DMS 273 (cell line): ENCODE data around the gene SLC39A8.

Experiments used
- DNase-seq: peaks from one replicate; lab custom pipeline; 2025; ENCODE audit not compliant: unreplicated experiment; lab: John Stamatoyannopoulos, UW

The SLC39A8 gene

DNA sequence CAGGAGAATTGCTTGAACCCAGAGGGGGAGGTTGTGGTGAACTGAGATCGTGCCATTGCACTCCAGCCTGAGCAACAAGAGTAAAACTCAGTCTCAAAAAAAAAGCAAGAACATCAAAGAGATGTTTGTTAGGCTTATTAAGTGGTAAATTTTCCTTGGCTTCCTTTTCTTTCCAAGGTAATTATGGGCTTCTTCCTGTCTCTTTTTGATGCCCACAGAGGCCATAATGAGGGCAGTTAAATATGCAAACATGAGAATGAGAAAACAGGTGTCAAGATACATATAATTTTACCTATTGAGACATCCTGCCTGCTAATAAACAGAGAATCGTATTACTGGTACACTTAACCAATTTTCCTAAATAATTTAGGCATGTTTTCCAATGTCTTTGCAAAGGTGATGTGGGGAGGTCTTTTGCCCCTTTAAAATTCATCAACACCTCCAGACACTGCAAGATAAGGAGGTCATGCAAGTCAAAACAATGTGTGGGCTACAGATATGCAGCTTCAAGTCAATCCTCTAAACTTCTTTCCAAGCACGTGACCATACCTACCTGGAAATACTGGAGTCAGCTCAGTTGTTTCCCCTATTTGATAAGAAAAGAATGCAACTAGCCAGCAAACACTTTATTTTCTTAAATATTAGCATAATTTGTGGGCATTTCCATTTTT is 2.7 kb downstream of the SLC39A8 start:
- no peak for DNase-seq

DNA sequence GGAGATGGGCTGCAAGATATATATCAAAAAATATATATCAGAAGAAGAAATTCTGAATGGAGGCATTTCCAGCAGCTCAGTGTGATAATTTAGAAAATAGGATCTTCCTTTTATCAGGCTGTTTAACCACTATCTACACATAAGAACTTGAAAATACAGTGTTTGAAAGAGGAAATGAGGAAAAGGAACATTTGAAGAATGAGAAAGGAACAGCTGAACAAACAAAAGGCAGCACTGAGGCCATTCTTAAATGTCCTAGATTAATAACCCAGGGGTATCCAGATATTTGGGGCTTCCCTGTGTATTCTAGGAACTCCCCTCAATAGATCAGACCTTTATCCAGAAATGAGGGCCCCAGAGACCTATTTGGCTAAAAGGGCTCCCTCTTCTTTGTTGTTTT is 4.1 kb downstream of the SLC39A8 start:
- DNase-seq, result no peak

DNA sequence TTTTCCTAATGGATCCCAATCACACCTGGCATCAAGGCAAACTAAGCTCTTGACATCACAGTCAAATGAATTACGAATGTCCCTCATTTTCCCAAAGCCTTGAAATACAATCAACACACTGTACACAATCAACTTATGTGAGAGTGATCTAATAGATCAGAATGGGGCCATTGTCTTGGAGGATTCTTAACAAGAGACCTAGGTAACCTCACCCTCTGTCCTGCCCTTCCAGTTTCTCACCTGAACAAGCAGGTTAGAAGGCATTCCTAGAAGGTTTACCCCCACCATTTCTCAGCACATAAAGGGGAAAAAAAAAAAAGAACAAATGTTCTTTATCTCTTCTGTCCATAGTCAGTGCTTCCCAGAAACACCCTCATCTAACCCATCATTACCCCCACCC is 6.3 kb downstream of the SLC39A8 start:
- no peak for DNase-seq

DNA sequence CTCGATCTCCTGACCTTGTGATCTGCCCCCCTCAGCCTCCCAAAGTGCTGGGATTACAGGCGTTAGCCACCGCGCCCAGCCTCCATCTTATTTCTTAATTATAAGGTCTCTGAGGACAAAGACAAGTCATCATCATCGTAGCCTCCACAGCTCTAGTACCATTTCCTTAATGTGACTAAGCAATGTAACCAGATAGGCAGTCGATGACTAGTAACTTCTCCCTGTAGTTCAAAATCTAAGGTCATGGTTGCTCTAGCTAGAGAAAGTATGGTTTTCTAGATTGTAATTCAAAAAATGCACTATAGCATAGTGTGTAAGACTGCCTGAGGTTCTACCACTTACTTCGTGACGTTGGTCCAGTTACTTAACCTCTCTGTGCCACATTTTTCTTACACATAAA is 6.9 kb downstream of the SLC39A8 start:
- DNase-seq, result no peak

DNA sequence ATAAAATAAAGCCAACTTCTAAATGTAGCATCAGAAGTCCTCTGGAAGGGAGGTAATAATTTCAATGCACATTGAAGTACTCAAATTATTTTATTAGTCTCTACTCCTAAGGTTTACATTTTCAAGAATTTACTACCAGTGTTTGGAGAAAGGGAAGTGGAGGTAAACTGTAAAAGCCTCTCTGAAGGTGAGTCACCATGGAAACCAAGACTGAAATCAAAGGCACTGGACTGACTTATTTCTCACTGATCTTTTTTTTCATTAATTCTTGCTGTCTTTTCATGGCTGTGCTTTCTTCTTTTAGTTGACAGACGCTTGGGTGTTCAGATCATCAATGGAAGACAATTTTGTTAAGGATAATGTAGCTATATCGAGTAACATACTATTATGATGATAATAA is 9.7 kb downstream of the SLC39A8 start:
- no peak for DNase-seq

DNA sequence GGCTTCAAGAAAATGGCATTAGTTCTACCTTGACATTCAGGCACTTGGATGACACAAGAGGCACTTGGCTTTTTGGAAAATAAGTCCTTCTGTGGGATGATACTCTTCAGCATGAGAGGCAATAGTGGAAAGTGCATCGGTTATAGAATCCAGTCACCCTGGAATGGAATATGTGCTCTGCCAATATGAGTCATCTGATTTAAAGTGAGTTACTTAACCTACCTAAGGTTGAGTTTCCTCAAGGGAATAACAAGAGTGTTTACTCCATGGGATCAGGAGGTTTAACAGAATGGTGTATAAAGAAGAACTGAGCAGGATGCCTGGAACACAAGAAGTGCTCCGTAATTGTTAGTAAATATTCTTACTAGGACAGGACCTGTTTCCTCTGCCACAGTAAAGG is 10.7 kb downstream of the SLC39A8 start:
- DNase-seq, result no peak

DNA sequence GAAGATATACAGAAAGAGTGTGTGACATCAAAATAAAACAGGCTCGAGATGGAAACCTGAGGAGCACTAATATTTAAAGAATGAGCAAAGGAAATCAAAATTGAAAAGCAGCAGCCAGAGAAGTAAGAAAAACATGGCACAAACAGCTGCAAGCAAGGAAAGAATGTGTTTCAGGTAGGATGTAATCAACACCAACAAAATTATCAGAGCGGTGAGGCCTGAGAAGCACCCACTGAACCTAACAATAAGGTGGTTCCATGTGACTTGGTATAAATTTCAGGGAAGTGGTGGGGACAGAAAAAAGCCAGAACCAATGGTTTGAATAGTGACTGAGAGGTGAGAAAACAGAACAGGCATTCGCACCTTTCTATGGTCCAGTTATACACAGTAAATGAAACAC is 11.5 kb downstream of the SLC39A8 start:
- no peak for DNase-seq

DNA sequence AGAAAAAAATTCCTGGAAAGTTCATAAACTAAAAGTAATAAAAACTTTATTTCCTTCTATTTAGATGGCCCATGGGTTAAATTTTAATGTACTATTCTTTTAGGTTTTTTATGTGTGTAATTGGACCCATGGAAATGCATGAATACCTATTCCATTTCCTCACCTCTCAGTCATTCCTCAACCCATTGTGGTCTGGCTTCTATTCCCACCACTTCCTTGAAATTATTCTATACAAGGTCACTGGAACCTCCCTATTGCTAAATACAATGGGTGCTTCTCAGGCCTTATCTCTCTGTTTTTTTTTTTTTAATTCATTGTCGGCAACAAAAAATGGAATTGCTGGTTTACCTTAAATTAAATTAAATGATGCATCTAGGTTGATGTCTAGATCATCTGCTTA is 17.2 kb downstream of the SLC39A8 start:
- DNase-seq, result no peak

DNA sequence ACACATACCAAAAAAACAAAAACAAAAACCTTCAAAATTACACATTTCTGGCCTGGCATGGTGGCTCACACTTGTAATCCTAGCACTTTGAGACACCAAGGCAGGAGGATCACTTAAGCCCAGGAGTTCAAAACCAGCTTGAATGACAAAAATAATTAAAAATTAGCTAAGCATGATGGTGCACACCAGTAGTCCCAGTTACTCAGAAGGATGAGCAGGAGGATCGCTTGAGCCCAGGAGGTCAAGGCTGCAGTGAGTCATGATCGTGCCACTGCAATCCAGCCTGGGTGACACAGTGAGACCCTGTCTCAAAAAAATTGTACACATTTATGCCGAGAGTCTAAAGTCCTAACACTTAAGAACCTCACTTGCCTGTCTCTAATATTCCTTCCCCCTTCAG is 18.3 kb downstream of the SLC39A8 start:
- no peak for DNase-seq

DNA sequence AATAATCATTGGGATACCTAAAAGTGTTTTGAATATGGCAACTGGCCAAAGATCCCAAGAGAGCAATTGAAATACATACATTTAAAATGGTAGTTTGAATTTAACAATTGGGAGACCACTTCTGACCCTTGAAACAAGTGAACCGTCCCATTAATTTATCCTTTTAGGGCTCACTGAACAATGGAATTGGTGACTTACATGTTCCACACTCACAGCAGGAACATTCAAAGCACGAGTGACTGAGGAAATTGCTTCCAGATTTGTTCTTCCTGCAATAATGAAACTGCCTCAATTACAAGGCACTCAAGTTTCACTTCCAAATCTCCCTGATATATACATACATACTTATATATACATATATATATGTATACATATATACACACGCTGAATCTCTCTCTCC is 20.6 kb downstream of the SLC39A8 start:
- no peak for DNase-seq

DNA sequence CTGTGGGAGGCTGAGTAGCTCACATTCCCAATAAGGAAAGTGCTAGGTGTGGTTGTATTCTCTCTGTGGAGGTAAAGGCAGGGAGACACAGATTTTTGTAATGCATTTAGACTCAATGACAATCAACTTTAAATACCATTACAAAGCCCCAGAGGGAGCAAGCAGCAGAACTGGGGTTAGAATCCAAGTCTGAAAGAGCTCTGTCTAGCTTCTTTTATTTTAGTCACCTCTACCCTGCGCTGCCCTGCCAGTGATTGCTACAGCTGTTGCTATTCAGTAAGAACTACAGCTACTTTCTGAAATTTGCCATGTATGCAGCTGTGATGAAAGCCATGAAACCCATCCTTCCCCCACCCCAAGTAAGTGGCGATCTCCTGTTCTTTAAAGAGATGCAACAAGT is 22.5 kb downstream of the SLC39A8 start:
- no peak for DNase-seq

DNA sequence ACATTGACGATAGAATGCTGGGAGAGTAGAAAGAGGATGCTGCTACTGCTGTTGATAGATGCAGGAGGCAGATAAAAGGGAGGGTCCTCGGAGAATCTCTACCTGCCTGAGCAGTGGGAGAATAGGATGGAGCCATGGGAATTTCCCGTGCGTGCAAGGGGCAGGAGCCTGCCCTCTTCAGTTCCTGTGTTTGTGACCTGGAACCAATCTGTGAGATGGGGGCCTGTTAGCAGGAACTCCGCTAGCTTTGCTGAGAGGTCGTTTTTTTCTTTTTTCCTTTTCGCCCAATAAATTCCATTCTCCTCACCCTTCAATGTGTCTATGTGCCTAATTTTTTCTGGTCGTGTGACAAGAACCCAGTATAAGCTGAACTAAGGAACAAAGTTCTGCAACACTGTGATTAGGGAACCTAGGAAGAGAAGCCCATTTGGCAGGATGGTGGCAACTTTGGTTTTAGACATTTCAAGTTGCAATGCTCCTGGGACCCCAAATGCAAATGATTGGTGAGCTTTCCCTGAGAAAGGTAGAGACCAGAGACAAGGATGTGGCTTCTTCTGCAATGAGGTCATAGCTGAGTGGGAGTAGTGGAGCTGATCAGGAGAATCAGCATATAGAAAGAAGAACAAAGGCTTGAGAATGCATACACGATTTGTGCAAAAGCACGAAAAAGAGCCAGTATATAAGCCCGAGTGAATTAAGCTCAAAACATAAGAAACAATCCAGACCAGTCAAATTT is 23.9 kb downstream of the SLC39A8 start:
- DNase-seq, result no peak

DNA sequence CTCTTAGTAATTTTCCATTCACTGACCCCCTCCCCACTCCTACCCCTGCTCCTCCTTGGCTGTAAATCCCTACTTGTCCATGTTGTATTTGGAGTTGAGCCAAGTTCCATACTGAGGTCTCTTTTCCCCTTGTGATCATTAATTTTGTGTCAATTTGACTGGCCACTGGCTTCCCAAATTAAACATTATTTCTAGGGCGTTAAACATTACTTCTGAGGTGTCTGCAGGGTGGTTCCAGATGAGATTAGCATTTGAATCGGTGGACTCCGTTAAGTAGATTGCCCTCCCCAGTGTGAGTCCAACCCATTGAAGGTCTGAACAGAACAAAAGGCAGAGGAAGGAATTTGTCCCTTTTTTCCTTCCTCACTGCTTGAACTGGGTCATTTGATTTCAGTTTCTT is 25.7 kb downstream of the SLC39A8 start:
- no peak for DNase-seq

DNA sequence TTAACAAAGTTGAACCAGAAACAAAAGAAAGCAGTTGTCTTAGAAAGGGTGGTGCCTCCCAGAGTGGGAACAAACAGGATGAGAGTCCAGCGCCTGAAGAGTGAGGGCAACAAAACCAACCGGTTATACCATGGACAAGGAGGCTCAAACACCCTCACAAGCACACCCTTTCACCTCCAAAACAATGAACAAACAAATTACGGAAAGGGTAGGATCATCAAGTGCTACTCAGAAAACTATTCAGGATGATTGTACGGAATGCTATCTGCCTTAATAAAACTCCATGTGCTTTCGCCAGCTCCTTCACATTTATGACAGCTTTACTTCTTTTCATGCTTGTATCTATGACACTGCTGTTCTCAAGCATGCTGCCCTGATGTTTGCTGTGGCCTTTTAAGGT is 26.8 kb downstream of the SLC39A8 start:
- no peak for DNase-seq

DNA sequence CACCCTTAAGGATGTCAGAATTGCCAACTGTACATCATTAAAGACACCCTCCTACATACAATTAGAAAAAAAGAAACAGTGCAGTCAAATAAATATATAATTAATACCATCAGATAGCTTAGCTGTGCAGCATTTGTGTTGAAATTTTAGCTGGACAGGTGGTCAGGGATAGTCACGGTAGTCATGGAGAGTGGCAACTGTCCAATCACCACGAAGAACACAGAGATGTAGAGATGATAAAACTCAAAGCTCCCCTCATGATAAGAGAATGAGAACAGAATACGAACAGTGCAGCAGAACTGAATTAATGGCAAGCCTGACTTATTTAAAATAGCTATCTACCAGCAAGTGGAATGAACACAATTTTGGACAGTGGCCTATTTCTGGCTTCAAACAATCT is 27.2 kb downstream of the SLC39A8 start:
- DNase-seq, result peak; percentile 23

DNA sequence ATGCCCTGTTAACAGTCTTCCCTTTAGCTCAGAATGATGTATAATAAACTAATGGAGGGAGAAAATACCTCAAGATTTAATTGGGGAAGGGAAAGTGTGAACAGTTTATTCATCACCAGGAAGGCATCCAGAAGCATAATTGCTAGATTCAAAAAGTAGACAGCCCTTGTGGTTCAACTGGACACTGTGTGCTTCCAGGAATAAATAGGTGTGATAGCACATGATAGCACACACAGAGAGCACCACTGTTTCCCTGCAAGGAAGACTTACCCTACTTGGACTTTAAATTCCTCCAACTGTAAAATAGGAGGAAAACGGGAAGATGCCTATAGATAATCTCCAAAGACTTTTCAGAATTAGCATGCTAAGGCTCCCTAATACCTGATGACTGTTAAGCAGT is 27.8 kb downstream of the SLC39A8 start:
- DNase-seq, result no peak

DNA sequence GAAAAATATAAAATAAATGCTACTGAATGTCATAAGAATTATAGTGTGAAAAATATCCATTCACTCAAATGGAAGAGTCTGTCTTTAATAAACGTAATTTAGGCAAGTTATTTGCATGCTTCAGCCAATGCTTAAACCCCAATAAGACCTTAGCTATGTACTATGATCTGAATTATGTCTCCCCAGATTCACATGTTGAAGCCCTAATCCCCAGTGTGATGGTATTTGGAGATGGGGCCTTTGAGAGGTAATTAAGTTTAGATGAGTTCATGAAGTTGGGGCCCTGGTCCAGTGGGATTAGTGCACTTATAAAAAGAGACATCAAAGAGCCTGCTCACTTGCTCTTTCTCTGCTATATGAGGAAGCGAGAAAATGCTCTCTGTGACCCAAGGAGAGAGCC is 28.7 kb downstream of the SLC39A8 start:
- no peak for DNase-seq

DNA sequence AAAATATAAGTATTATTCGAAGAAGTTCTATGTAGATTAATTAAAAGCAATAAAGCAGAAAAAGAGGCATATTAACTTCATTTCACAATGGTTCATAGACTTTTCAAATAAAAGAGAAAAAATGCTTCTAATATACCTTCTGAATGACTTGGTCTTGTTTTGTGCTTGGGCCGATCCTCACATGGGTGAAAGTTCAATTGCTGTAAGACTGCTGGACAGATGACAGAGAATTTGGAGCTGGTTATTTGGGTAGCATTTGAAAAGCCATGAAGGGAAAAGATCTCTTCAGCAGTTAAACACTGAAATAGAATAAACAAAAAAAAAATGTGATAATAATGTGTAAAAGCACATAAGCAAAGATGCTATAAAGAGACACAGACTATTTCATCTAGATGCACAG is 29.8 kb downstream of the SLC39A8 start:
- DNase-seq, result no peak

DNA sequence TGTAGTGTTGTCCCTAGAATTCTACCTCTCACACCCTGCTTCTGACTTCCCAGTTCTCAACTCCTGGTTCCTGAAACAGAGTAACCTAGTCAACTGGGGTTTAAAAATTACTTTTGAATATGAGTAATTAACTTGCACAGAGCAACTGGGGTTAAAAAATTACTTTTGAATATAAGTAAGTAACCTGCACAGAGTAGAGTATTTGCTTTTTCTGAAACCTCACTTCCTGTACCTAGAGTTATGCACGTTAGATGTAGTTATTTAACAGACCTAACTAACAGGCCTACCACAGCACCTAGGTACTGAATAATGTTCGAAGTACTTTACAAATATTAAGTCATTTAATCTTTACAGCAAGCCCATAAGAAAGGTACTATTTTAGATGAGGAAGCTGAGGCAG is 32.9 kb downstream of the SLC39A8 start:
- no peak for DNase-seq

DNA sequence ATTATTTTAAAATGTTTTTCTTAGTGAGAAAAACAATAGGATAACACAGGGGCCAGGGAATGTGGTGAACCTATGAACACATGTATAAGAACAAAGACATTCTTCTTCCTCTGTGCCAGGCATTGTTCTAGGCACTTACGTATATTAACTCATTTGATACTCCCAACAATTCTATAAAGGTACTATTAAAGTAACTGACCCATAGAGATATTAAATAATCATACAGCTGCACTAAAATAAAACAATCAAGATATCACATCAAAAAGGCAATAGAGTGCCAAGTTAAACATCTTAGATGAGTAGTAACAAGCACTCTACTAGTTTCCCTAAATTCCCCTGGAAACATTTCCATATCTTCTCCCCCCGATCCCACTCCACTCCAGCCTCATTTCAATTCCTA is 33.4 kb downstream of the SLC39A8 start:
- no peak for DNase-seq

DNA sequence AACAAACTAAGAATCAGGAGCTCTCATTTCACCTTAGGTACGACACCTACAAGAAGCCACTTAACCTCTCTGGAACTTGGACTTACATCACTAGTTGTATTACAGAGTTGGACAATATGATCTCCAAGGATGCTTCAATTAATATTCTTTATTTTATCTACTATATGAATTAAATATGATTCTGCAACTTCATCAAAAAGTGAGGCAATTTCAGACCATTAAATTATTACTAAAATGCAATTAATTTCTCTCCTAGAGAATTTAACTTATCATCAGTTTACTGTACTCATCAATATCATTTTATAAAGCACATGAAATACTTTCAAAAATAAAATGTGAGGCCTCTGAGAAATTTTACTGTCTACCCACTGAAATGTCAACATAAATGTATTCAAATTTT is 33.9 kb downstream of the SLC39A8 start:
- no peak for DNase-seq

DNA sequence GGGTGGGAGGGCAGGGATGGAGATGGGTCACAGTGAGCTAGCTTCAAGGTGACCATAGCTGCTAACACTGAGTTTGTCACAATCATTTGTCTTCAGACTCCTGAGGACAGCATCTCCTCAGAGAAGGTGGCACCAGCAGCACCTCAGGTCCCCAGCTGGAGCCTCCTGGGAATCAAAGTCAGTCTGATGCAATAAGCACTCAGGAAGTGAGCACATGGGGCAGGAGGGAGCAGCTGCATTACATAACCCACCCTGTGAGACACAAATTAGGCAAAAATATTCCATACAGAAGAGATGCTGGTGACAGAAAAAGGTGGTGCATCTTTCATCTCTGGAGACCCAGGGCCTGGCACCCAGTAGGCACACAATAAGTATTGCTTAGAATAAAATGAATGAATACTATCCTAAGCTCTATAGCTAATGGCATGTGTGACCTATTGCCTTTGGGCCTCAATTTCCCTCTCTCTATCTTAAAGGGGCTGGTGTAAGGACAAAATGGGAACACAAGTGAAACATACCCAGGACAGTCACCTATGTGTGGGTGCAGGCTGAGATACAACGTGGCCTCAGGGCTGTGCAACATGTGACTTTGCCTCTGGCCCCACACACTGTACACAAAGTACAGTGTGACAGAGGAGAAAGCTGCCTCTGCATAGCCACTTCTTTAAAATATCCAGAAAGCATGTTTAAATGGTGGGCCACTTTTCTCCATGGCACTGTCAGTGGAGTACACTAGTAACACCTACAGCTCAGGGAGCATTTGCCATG is 37.1 kb downstream of the SLC39A8 start:
- peak; percentile 3 for DNase-seq
